ENCODE measurements around the gene FOSL1. TPM values are rescaled to one million over a fixed set of nuclear protein-coding genes. Genes with fewer than 3 reads are reported as not detected.
"Not testable (repeated sequence)": the region's sequence is repeated elsewhere in the genome, so short reads cannot be mapped to it uniquely, and the experiment has no call there.

Gene FOSL1
- total RNA-seq, 4 donors from 2014 or later = 1.3 to 3.3 (median 1.4) TPM; not detected in 1

DNA sequence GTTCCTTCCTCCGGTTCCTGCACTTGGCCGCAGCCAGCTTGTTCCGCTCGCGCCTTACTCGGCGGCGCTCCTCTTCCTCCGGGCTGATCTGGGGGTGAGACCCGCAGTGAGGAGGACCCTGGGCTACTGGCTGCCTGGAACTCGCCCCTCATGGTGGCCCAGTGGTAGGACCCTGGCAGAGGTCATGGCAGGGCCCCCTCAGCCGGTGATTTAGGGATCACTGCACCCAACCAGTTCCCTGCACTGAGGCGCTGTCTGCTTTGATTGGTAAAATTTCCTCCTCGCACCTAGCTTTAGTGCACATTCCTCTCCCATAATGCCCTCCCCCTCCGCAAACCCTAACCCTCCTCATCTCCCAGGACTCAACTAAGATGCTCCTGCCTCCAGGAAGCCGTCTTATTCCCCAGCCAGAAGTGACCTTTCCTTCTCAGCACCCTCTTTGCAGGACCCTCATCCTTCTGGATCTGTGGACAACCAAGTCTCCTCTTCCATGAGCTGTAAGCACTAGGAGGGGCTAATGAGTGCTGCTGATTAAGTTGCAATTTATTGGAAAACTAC, 6.1 kb downstream of the FOSL1 start:
- TF ChIP-seq EP300 (IDR thresholded peaks at IDR 0.05) = no peak
- TF ChIP-seq CTCF (IDR thresholded peaks at IDR 0.05) = no peak
- TF ChIP-seq POLR2A (IDR thresholded peaks at IDR 0.05) = no peak
- no peak for DNase-seq (ENCODE audit: low spot score in 2 of 2)
- H3K4me3 ChIP-seq = peak overlapping the region in 2 of 4 donors; percentile 14 to 28
- no peaks in the 10 kb centered on the region for H3K36me3 ChIP-seq
- WGBS, 2 donors = 70 to 91% methylated on average over 14 to 16 of the region's 16 CpGs
- peak overlapping the region; percentile 16 to 99 (median 87) for H3K27ac ChIP-seq
- peaks cover 0 to 4% of the 10 kb centered on the region in 2 donors for H3K27me3 ChIP-seq
- peaks cover 0 to 52% (median 36%) of the 10 kb centered on the region in 4 donors for H3K4me1 ChIP-seq
- H3K9me3 ChIP-seq = no peaks in the 10 kb centered on the region

DNA sequence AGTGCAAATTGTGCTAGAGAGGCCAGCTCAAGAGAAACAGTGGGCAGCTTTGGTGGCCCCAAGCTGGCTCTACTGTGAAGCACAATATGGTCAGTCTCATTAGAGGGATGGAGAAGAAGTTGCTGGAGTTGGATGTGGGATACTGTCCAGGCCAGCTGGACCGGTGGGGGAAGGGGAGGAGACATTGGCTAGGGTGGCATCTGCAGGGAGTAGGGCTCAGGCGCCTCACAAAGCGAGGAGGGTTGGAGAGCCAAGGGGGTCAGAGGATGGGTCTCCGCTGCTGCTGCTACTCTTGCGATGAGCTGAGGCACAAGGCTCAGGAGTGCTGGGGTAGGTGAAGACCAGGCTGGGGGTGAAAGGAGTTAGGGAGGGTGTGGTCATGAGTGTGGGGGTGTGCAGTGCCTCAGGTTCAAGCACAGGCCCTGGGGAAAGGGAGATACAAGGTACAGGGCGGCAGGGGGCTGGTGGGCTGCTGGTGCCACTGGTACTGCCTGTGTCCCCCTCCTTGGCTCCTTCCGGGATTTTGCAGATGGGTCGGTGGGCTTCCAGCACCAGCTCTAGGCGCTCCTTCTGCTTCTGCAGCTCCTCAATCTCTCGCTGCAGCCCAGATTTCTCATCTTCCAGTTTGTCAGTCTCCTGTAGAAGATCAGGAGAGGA, 7.4 kb downstream of the FOSL1 start:
- WGBS, 2 donors = 75 to 84% methylated on average over 10 of the region's 10 CpGs
- Histone ChIP-seq H3K36me3 (no peaks in the 10 kb centered on the region), H3K27me3 (no peaks in the 10 kb centered on the region), H3K4me1 (peaks cover 0 to 56% (median 38%) of the 10 kb centered on the region in 4 donors), H3K27ac (peak overlapping the region in 3 of 4 donors; percentile 92 to 99 (median 98)), H3K4me3 (no peak overlapping the region), H3K9me3 (no peaks in the 10 kb centered on the region)
- TF ChIP-seq EP300 (IDR thresholded peaks at IDR 0.05) = no peak
- no peak for TF ChIP-seq POLR2A (IDR thresholded peaks at IDR 0.05)
- TF ChIP-seq CTCF (IDR thresholded peaks at IDR 0.05) = no peak
- DNase-seq (ENCODE audit: low spot score in 2 of 2) = no peak

GRCh38 chr11:65892137-65892540, 8.0 kb downstream of the FOSL1 start:
- peaks cover 0 to 63% (median 44%) of the 10 kb centered on the region in 4 donors for H3K4me1 ChIP-seq
- H3K36me3 ChIP-seq; H3K27me3 ChIP-seq; DNase-seq (ENCODE audit: low spot score in 2 of 2); H3K9me3 ChIP-seq: not testable (repeated sequence)
- WGBS, 2 donors = 58 to 61% methylated on average over 5 of the region's 5 CpGs
- H3K27ac ChIP-seq = peak overlapping the region in 3 of 4 donors; percentile 92 to 99 (median 98)
- peak overlapping the region in 2 of 4 donors; percentile 80 to 93 for H3K4me3 ChIP-seq

- H3K36me3 ChIP-seq = peaks cover 0 to 10% (median 0%) of the 10 kb centered on the region in 3 donors
- peak overlapping the region; percentile 80 to 93 (median 91) for H3K4me3 ChIP-seq
- 6 to 10% methylated on average over 40 to 48 of the region's 57 CpGs for WGBS, 2 donors
- DNase-seq (ENCODE audit: low spot score in 2 of 2) = no peak
- H3K27me3 ChIP-seq = no peaks in the 10 kb centered on the region
- peak overlapping the region; percentile 92 to 99 (median 95) for H3K27ac ChIP-seq
- TF ChIP-seq CTCF (IDR thresholded peaks at IDR 0.05) (no peak), EP300 (IDR thresholded peaks at IDR 0.05) (peak in 1 of 2 donors; percentile 23)
- peaks cover 0 to 70% (median 44%) of the 10 kb centered on the region in 4 donors for H3K4me1 ChIP-seq
- H3K9me3 ChIP-seq = no peaks in the 10 kb centered on the region
Observed at GRCh38 chr11:65891219-65892136, 8.7 kb downstream of the FOSL1 start.

- Histone ChIP-seq H3K4me3 (peak within 1 kb of the TSS; percentile 80 to 93 (median 91)), H3K4me1 (peaks cover 0 to 70% (median 44%) of the 10 kb centered on the region in 4 donors), H3K36me3 (peaks cover 0 to 19% (median 0%) of the 10 kb centered on the region in 3 donors), H3K27me3 (no peaks in the 10 kb centered on the region), H3K9me3 (no peaks in the 10 kb centered on the region), H3K27ac (peak within 1 kb of the TSS; percentile 92 to 99 (median 95))
- DNase-seq (ENCODE audit: low spot score in 2 of 2) = peak; percentile 98 to 99
- 0 to 1% methylated on average over 37 to 48 of the region's 94 CpGs for WGBS, 2 donors
- TF ChIP-seq CTCF (IDR thresholded peaks at IDR 0.05) (peak in 2 of 5 experiments; percentile 55 to 72), EP300 (IDR thresholded peaks at IDR 0.05) (peak; percentile 64 to 96), POLR2A (IDR thresholded peaks at IDR 0.05) (peak; percentile 87 to 98)
Observed at GRCh38 chr11:65890324-65891218, 9.6 kb downstream of the FOSL1 start, which contains the start of gene CCDC85B. TSS of gene CCDC85B (plus strand) at chr11:65890673. CDS start at chr11:65890784, 111 bp downstream.

All from tibial nerve (tissue), 4 donors.